GM18951 (cell line): Measurements from ENCODE around the gene SLC27A5.

Source experiments
- POLR2A ChIP-seq: IDR thresholded peaks from 4 replicates; pipeline ENCODE4 v1.6.1; 2011; ENCODE audit warnings: mild to moderate bottlenecking; ENCODE audit not compliant: insufficient read length, insufficient read depth; ENCODE audit errors: extremely low read depth
- in situ Hi-C: fragments of 300-500 bp; cut with MboI; formaldehyde crosslinking; loops from one replicate; pipeline ENCODE4 v1.12.0; 2022; ENCODE audit warnings: low sequenced_read_pairs, mixed read lengths, inconsistent platforms; ENCODE audit not compliant: unreplicated experiment

Gene SLC27A5

GRCh38 chr19:58554494-58555368 lies 42.9 kb upstream of the SLC27A5 start, which contains the start of gene CHMP2A:
Gene CHMP2A, minus strand, starts transcription at chr19:58555105. Its CDS starts 893 bp downstream, at chr19:58554212.
- peak; percentile 86 for TF ChIP-seq POLR2A
- in situ Hi-C loops, result no loop called here

GRCh38 chr19:58553799-58554493 lies 42.2 kb upstream of the SLC27A5 start:
- in situ Hi-C loops, result no loop called here
- no peak for TF ChIP-seq POLR2A

GRCh38 chr19:58552655-58553054 lies 40.9 kb upstream of the SLC27A5 start:
- in situ Hi-C loops, result no loop called here

GRCh38 chr19:58551577-58552471 lies 40.0 kb upstream of the SLC27A5 start:
- in situ Hi-C loops, result no loop called here
- TF ChIP-seq POLR2A, result peak; percentile 16

More at GRCh38 chr19:58552655-58553054, 40.9 kb upstream of the SLC27A5 start:
- no peak for TF ChIP-seq POLR2A

DNA sequence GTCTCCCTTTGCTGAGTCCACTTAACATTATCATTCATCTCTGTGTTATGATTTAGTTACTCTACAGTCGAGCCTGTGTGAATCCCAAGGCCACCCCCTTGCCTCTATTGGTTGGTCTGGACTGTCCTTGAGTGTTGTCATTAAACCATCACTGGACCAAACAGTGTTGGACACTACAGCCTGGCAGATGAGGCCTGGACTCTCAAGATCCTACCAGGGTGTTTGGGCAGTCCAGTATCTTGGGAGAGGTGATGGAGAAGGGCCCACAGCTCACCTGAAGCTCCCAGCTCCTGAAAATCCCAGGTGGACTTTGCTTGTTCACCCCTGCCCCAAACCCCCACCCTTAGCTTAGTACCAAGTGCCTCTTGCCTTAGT lies 39.3 kb upstream of the SLC27A5 start:
- no peak for TF ChIP-seq POLR2A
- in situ Hi-C loops, result no loop called here

DNA sequence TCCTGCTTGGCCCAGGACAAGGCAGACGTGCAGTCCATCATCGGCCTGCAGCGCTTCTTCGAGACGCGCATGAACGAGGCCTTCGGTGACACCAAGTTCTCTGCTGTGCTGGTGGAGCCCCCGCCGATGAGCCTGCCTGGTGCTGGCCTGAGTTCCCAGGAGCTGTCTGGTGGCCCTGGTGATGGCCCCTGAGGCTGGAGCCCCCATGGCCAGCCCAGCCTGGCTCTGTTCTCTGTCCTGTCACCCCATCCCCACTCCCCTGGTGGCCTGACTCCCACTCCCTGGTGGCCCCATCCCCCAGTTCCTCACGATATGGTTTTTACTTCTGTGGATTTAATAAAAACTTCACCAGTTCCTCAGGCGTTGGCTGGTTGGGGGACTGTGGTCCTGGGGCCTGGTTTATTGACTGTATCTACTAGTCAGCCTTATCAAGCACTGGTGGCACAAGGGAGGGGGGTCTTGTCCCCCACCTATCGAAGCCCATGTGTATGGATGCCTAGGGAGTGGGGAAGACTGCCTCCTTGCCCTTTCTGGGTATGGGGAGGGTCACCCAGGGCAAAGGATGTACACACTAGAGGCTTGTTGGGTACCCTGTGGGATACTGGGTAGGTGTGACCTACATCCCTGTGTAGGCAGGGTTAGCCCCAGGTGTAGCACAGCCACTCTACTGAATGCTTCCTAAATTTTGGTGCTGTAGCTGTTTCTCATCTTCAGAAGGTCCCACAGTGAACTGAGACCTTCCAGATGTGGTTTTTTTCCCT lies 38.8 kb upstream of the SLC27A5 start:
- in situ Hi-C loops, result no loop called here
- no peak for TF ChIP-seq POLR2A

GRCh38 chr19:58549664-58550361 lies 38.0 kb upstream of the SLC27A5 start:
- in situ Hi-C loops, result no loop called here
- TF ChIP-seq POLR2A, result no peak

- no peak for TF ChIP-seq POLR2A
- in situ Hi-C loops, result no loop called here
These were observed 37.3 kb upstream of the SLC27A5 start for GRCh38 chr19:58548859-58549663.

GRCh38 chr19:58547323-58548312 lies 35.8 kb upstream of the SLC27A5 start:
- in situ Hi-C loops, result no loop called here
- no peak for TF ChIP-seq POLR2A

DNA sequence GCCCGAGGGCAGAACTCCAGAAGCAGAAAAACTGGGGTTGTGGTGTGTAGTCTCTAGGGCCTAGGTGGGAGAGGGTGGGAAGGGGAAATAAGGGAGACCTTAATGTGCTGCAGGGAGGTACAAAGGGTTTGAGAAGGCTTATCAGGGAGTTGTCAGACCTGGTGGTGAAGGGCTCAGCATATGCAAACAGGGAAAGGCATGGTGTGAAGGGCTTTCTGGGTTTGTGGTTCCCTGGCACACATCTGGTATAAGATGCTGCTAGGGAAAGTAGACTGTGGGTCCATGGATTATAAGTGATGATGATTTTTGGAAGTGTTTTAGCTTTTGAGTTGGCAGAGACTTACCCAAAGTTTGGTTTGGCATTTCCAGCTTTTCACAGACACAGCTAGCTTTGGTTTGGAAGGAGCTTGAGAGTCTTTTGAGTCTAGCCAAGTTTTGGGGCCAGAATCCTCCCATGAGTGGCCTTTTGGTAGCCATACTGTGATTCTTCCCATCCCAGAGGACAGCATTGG lies 34.3 kb upstream of the SLC27A5 start:
- no peak for TF ChIP-seq POLR2A

More for the DNA sequence above, 34.3 kb upstream of the SLC27A5 start:
- in situ Hi-C loops, result no loop called here
